Breast epithelium (tissue), 3 donors: ENCODE data around the gene HELQ.

Experiments
- POLR2A ChIP-seq: fragments of 450-650 bp; IDR thresholded peaks from one replicate; pipeline ENCODE4 v1.6.1; 2016; ENCODE audit warnings: antibody characterized with exemption, mild to moderate bottlenecking, moderate library complexity
- TF ChIP-seq, protein P1 (sequence below), 3 donors: fragments of 450-650 bp; IDR thresholded peaks; one replicate each; pipeline ENCODE4 v1.5.1; 2016 to 2017; ENCODE audit warnings: antibody characterized with exemption in 3 of 3, mild to moderate bottlenecking in 3 of 3, moderate library complexity in 3 of 3

DNA sequence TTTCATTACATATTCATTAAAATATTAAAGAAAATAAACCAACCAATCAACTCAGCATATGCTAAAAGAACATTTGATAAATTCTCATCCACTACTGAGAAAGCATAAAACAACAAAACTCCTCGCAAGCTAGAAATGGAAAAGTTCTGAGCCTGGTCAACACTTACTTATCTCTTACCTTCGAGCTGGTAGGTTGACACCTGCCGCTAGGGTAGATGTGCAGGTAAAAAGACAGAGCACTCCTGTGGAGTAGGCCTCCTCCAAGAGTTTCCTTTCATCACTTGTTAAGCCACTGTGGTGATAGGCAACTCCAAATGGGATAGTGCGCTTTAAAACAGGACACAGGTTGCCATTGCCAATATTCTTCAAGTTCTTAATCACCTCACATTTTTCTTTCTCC lies 18.9 kb downstream of the HELQ start:
- TF ChIP-seq, protein P1, sequence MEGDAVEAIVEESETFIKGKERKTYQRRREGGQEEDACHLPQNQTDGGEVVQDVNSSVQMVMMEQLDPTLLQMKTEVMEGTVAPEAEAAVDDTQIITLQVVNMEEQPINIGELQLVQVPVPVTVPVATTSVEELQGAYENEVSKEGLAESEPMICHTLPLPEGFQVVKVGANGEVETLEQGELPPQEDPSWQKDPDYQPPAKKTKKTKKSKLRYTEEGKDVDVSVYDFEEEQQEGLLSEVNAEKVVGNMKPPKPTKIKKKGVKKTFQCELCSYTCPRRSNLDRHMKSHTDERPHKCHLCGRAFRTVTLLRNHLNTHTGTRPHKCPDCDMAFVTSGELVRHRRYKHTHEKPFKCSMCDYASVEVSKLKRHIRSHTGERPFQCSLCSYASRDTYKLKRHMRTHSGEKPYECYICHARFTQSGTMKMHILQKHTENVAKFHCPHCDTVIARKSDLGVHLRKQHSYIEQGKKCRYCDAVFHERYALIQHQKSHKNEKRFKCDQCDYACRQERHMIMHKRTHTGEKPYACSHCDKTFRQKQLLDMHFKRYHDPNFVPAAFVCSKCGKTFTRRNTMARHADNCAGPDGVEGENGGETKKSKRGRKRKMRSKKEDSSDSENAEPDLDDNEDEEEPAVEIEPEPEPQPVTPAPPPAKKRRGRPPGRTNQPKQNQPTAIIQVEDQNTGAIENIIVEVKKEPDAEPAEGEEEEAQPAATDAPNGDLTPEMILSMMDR (IDR thresholded peaks at IDR 0.05): no peak
- TF ChIP-seq POLR2A: no peak
